ENCODE results near the gene GALNT10.

Gene GALNT10

GRCh38 chr5:154342963-154343362, 152.4 kb downstream of the GALNT10 start:
- H3K4me3 ChIP-seq (ENCODE audit: low read depth, low read length): no peak overlapping the region
- no peak for TF ChIP-seq CTCF (IDR thresholded peaks at IDR 0.05; ENCODE audit: low read depth, low read length)

DNA sequence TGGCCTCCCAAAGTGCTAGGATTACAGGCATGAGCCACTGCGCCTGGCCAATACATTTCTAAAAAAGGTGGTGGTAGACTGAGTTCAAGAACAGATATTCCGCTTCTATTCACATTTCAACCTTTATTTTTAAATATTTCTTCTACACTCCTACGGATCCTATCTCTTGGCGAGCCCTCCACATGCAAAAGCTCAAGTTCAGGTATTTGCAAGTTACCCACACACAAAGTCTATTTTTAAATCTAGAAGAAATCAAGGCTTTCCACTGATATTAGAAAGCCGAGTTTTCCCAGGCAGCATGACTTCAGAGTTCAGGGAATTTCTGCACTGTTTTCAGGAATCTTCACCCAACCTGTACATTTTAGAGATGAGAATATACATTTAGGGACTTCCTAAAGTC, 153.9 kb downstream of the GALNT10 start:
- TF ChIP-seq CTCF (IDR thresholded peaks at IDR 0.05; ENCODE audit: low read depth, low read length): no peak
- no peak overlapping the region for H3K4me3 ChIP-seq (ENCODE audit: low read depth, low read length)

GRCh38 chr5:154345255-154345952, 154.9 kb downstream of the GALNT10 start:
- TF ChIP-seq CTCF (IDR thresholded peaks at IDR 0.05; ENCODE audit: low read depth, low read length): no peak
- no peak overlapping the region for H3K4me3 ChIP-seq (ENCODE audit: low read depth, low read length)

DNA sequence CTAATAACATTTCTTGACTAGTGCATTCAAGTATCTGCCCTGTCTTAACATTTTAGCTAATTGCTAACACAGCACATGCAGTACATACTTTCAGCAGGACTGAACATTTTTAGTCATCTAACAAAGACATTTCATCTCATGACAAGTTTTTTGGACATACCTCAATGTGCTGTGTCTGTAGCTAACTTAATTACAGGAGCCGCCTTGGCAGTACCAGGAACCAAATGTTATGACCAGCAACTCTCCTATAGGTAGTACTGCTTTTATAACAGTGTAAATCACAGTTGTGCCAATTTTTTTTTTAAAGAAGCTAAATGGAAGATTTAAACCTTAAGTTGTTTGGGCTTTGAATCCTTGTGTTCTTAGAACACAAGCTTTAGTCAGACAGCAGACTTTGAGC, 155.9 kb downstream of the GALNT10 start:
- H3K4me3 ChIP-seq (ENCODE audit: low read depth, low read length): no peak overlapping the region
- TF ChIP-seq CTCF (IDR thresholded peaks at IDR 0.05; ENCODE audit: low read depth, low read length): no peak

- no peak overlapping the region for H3K4me3 ChIP-seq (ENCODE audit: low read depth, low read length)
- no peak for TF ChIP-seq CTCF (IDR thresholded peaks at IDR 0.05; ENCODE audit: low read depth, low read length)
These were observed 159.2 kb downstream of the GALNT10 start for GRCh38 chr5:154349626-154350264.

- TF ChIP-seq CTCF (IDR thresholded peaks at IDR 0.05; ENCODE audit: low read depth, low read length): no peak
- H3K4me3 ChIP-seq (ENCODE audit: low read depth, low read length): no peak overlapping the region
These were observed 160.6 kb downstream of the GALNT10 start for GRCh38 chr5:154351141-154351540.

DNA sequence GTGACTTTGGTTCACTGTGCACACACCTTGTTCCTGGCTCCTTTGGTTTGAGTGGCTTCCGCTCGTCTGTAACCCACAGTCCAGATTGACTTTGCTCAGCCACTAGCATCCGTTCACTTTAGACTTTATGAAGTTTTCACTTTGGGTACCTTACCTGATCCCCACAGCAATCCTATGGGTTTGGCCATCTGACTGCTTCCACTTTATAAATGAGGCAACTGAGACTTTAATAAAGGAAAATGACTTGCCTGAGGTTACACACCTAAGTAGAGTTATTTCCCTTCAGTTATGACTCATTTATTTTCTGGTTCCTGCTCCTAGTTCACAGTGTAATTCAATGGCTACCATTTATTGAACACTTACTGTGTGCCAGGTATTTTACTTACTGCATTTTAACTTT, 161.0 kb downstream of the GALNT10 start:
- H3K4me3 ChIP-seq (ENCODE audit: low read depth, low read length): no peak overlapping the region
- no peak for TF ChIP-seq CTCF (IDR thresholded peaks at IDR 0.05; ENCODE audit: low read depth, low read length)

Measured in WI38 (cell line).